BJ (cell line): Measurements from ENCODE around the gene SLC25A34. TPM values are rescaled to one million over a fixed set of nuclear protein-coding genes. Genes with fewer than 3 reads are reported as not detected.

Experiments
- CTCF ChIA-PET: fragments of 350-600 bp; formaldehyde crosslinking; extraction: SDS; loops from one replicate; lab custom pipeline; 2021; ENCODE audit warnings: antibody characterized with exemption, inconsistent platforms; lab: Yijun Ruan, JAX
- POLR2A ChIA-PET: fragments of 300-600 bp; sonication (Branson Sonifier 250); formaldehyde crosslinking; extraction: SDS; loops from one replicate; lab custom pipeline; 2021; ENCODE audit warnings: antibody characterized with exemption; lab: Charles Lee
- DNase-seq: peaks from one replicate; pipeline ENCODE4 v3.0.0-alpha.2; 2011; ENCODE audit warnings: low read depth
- H3K27me3 ChIP-seq: 2 replicates; pipeline ENCODE4 v1.6.0; 2011; ENCODE audit warnings: low read length; ENCODE audit not compliant: control insufficient read depth, insufficient read depth
- H3K36me3 ChIP-seq: 2 replicates; pipeline ENCODE4 v1.5.1; 2011; ENCODE audit warnings: low read length; ENCODE audit not compliant: control insufficient read depth, insufficient read depth
- H3K4me3 ChIP-seq: 2 replicates; pipeline ENCODE4 v1.5.1; 2011; ENCODE audit warnings: low read depth, mild to moderate bottlenecking, control low read depth, low read length
- polyA plus RNA-seq: library from polyadenylated mRNA; depleted of rRNA; stranded (reverse); fragments of >200 nt; gene quantifications from 2 replicates; pipeline ENCODE4 v1.2.3, GENCODE V29; 2011
- TF ChIP-seq, protein P1 (sequence below): IDR thresholded peaks from 2 replicates; pipeline ENCODE4 v1.5.1; 2011; ENCODE audit warnings: low read depth, mild to moderate bottlenecking, control low read depth, inconsistent platforms, low read length, moderate library complexity; ENCODE audit not compliant: insufficient read depth

The SLC25A34 gene
- polyA plus RNA-seq, 1 experiment, result 0.70 TPM

DNA sequence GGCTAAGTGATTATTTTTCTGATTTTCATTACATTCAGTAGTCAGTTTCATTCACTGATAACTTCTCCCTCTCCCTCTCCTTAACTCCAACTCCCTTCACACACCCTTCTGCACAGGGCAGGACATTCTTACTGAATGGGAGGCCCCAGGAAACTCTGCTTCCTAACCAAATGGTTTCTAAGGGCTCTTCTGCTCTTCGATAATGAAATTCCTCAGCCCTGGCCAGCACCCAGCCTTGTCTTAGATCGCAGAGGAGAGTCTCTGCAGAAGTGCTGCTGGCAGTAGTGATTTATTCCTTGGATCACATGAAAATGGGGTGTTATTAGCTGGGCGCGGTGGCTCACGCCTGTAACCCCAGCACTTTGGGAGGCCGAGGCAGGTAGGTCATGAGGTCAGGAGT, 35.5 kb upstream of the SLC25A34 start:
- DNase-seq, result no peak
- TF ChIP-seq, protein P1, sequence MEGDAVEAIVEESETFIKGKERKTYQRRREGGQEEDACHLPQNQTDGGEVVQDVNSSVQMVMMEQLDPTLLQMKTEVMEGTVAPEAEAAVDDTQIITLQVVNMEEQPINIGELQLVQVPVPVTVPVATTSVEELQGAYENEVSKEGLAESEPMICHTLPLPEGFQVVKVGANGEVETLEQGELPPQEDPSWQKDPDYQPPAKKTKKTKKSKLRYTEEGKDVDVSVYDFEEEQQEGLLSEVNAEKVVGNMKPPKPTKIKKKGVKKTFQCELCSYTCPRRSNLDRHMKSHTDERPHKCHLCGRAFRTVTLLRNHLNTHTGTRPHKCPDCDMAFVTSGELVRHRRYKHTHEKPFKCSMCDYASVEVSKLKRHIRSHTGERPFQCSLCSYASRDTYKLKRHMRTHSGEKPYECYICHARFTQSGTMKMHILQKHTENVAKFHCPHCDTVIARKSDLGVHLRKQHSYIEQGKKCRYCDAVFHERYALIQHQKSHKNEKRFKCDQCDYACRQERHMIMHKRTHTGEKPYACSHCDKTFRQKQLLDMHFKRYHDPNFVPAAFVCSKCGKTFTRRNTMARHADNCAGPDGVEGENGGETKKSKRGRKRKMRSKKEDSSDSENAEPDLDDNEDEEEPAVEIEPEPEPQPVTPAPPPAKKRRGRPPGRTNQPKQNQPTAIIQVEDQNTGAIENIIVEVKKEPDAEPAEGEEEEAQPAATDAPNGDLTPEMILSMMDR, result no peak
- POLR2A ChIA-PET, result no interaction called here
- Histone ChIP-seq H3K36me3 (peaks cover 4% of the 10 kb centered on the region), H3K27me3 (no peaks in the 10 kb centered on the region), H3K4me3 (no peak overlapping the region)
- CTCF ChIA-PET, result interaction anchor here (1.3 kb wide), 1 partner anchor 41 kb away, joined by 3 read pairs; no protein-coding TSS in a partner anchor

DNA sequence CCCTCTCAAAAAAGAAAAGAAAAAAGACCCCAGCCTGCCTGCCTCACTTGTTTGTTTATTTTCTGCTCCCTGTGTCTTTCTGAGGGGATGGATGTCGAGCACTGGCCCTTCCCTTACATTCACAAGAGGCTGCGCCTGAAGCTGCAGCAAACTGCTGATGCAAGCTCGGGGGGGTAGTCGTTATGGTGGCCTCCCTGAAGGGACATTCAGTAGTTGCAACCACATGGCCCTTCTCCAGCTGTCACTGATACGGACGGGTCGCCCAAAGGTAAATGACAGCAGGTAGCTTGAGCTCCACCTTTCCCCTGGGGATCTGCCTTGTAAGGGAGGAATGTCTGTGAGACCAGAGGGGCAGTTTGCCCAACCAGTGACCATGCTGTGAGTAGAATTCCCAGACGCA, 34.3 kb upstream of the SLC25A34 start:
- ChIA-PET POLR2A (no interaction called here), CTCF (interaction anchor here (0.6 to 1.1 kb wide), 2 partner anchors 10 to 60 kb away, joined by 3 read pairs; no protein-coding TSS in a partner anchor)
- Histone ChIP-seq H3K4me3 (no peak overlapping the region), H3K27me3 (no peaks in the 10 kb centered on the region), H3K36me3 (peaks cover 6% of the 10 kb centered on the region)
- DNase-seq, result no peak
- TF ChIP-seq, protein P1, result no peak

DNA sequence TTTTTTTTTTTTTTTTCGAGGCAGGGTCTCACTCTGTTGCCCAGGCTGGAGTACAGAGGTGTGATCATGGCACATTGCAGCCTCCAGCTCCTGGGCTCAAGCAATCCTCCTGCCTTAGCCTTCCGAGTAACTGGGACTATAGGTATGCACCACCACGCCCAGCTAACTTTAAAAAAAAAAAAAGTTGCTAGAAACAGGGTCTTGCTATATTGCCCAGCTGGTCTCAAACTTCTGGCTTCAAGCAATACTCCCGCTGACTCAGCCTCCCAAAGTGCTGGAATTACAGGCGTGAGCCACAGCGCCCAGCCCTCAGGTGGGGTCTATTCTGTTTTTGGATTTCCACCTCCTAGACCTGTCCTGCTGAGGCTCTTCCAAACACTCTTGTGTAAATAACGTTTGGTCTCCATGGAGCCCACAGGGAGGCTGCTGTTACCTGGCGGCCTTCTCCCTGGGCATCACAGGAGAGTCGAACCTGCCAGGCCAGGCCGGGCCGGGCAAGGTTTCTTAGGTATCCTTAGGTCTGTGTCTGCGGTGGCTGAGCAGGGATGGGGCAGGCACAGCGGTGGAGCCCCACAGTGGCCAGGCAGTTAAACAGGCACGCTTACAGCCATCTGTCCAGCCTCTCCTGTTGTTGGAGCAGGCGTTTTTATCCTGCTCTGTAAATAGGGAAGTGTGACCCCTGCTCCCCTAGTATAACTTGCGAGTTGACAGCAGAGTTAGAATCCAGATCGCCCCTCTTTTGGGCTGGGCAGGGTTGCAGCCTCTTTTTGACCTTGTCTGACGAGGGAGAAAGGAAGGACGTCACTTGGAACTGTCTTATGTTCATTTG, 33.1 kb upstream of the SLC25A34 start:
- TF ChIP-seq, protein P1, result peak; percentile 26; the same call in 1 of the 2 replicates
- POLR2A ChIA-PET, result no interaction called here
- peaks cover 5% of the 10 kb centered on the region for H3K36me3 ChIP-seq
- DNase-seq, result no peak
- CTCF ChIA-PET, result interaction anchor here (0.9 to 1.1 kb wide), 2 partner anchors 10 to 11 kb away, joined by 3 read pairs; no protein-coding TSS in a partner anchor
- H3K27me3 ChIP-seq, result no peaks in the 10 kb centered on the region
- no peak overlapping the region for H3K4me3 ChIP-seq

DNA sequence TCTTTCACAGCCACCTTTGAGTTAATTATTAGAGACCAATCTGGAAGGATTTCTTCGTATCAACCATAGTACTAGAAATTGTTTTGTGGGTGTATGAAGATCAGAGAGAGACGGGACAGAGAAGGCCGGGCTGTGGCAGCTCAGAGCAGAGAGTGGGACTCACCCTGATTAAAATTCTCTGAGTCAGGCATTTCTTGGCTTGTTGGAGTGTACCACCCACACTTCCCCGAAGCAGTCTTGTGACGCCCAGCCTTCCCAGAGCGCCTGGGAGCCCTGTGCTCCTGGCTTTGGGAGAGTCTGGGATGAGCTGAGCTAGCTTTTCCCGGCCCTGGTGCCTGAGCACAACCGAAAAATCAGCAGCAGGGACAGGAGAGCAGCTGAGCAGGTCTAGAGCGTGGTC, 32.5 kb upstream of the SLC25A34 start:
- H3K36me3 ChIP-seq, result peaks cover 5% of the 10 kb centered on the region
- ChIA-PET POLR2A (interaction anchor here (0.5 to 0.6 kb wide), 2 partner anchors 9 to 100 kb away, joined by 3 to 5 read pairs; no protein-coding TSS in a partner anchor), CTCF (no interaction called here)
- TF ChIP-seq, protein P1, result no peak
- H3K4me3 ChIP-seq, result no peak overlapping the region
- no peaks in the 10 kb centered on the region for H3K27me3 ChIP-seq
- peak; percentile 72 for DNase-seq

DNA sequence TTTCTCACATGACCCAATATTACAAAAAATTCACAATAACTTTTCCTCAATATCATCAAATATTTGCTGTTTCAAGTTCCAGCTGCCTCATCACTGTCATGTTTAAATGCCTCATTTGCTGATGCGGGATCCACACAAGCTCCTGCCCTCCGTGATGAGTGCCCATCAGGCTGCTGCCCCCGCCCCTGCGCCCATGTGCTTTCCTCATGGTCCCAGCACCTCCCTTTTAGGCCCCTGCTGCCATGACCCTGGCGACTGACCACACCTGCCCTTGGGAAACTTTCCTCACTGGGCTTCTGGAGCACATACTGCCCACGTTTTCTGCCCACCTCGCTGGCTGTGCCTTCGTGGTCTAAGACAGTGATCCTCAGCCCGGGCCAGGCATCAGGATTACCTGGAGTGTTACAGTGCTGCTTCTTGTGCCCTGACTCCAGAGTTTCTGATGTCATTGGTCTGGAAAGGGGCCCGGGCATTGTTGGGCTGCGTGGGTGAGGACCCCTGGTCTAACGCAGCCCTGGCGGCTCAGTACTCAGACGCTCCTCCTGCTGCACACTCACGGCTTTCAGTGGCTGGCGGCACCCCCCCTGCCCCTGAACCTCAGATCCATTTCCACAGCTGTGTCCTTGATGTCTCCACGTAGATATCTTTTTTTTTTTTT, 31.4 kb upstream of the SLC25A34 start:
- H3K36me3 ChIP-seq, result peaks cover 5% of the 10 kb centered on the region
- H3K4me3 ChIP-seq, result no peak overlapping the region
- no peaks in the 10 kb centered on the region for H3K27me3 ChIP-seq
- POLR2A ChIA-PET, result no interaction called here
- TF ChIP-seq, protein P1, result no peak
- no peak for DNase-seq
- CTCF ChIA-PET, result no interaction called here
